Dermis microvascular lymphatic vessel endothelial cell (primary cell): ENCODE measurements around the gene SMIM38. TPM values are rescaled to one million over a fixed set of nuclear protein-coding genes. Genes with fewer than 3 reads are reported as not detected.

Experiments used
- DNase-seq, 2 donors: peaks; one replicate each; pipeline versions ENCODE4 v3.0.0 to v3.0.0-alpha.2; 2010; ENCODE audit warnings: low read depth in 2 of 2
- total RNA-seq: library from RNA; depleted of rRNA; stranded (reverse); fragments of >200 nt; gene quantifications from 2 replicates; pipeline ENCODE4 v1.2.1, GENCODE V29; 2014

Gene SMIM38
- total RNA-seq, 1 donor from 2014 or later: not detected

- DNase-seq: no peak
These were observed 3.6 kb downstream of the SMIM38 start for GRCh38 chr11:69159150-69159852.

GRCh38 chr11:69160296-69161116, 4.8 kb downstream of the SMIM38 start:
- no peak for DNase-seq

- no peak for DNase-seq
These were observed 5.3 kb downstream of the SMIM38 start for GRCh38 chr11:69161117-69161407.

DNA sequence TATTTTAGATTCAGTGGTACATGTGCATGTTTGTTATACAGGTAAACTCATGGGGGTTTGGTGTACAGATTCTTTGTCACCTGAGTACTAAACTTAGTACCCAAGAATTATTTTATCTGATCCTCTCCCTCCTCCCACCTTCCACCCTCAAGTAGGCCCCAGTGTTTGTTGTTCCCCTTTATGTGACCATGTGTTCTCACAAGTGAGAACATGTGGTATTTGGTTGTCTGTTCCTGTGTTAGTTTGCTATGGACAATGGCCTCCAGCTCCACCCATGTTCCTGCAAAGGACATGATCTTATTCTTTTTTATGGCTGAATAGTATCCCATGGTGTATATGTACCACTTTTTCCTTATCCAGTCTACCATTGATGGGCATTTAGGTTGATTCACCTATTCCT, 6.8 kb downstream of the SMIM38 start:
- DNase-seq: no peak

DNA sequence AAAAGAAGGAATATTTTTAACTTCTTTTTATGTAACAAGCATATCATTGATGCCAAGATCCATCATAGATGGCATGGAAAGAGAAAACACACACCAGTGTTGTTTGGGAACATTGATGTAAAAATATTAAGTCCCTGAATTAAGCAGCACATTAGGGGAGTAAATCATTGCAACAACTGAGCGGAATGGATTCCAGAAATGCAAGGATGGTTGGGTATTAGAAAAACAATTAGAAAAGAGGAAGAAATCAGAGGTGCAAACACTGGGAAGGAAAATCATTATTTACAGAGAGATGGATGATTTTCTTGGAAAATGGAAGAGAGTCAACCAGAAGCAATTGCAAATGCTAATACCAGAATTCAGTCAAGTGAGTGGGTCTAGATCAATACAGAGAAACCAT, 8.1 kb downstream of the SMIM38 start:
- no peak for DNase-seq

DNA sequence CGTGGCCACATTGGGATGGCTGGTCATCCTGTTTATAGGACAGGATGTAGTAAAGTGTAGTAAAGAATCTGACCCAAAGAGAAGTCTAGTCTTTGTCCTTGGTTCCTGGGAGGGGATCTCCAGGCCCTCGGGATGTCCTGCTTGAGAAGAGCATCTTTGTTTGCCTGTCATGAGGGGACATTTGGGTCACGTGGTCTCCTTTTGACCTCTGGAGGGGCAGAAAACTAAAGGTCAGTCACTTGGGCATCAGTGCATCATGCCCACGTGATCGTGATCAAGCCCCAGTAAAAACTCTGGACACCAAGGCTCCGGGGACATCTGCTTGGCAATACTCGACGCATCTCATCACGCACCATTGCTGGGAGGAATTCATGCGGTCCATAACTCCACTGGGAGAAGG, 9.1 kb downstream of the SMIM38 start:
- DNase-seq: no peak

DNA sequence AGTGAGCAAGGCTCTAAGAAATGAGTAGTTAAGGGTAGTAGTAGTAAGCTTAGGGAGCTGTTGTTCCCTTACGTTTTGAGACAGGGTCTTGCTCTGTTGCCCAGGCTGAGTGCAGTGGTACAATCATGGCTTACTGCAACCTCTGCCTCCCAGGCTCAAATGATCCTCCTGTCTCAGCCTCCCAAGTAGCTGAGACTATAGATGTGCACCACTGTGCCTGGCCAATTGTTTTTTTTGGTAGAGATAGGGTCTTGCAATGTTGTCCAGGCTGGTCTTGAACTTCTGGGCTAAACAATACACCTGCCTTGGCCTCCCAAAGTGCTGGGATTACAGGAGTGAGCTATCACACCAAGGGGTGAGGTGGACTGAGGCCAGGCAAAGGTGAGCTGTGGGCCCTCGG, 10.0 kb downstream of the SMIM38 start:
- DNase-seq: no peak

DNA sequence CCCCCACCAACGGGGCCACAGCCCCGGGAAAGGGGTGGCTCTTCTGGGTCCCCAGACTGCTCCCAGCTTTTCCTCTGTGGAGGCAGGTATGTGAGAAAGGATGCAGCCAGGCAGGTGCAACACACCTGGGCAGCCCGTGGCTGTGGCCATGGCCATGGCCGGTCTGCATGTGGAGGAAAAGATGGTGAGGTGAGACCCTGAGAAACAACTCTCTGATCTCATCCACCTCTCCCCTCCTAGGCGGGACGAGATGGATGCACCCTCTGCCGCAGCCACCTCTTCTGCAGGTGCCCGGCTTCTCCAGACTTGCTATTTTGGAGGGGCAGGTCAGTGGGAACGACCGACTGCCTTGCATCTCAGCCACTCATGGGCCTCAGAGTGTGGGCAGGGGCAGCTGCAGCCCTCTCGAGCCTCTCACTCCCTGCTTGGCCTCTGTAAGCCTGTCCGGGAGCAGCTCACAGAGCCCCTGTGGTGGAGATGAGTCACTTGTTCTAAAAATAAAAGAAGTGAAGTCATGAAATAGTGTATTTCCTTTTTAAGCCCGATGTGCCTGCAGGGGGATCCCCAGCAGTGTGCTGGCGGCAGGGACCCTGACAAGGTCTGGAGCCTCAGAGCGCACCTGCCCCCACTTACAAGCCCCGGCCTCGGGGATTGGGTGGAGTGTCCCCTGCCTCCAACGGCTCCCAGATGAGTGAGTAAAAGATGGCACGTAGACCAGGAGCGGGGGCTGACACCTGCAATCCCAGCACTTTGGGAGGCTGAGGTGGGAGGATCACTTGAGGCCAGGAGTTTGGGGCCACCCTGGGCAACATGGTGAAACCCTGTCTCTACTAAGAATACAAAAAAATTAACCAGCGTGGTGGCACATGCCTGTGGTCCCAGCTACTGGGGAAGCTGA, 10.7 kb downstream of the SMIM38 start:
- DNase-seq: peak; percentile 63 to 83

- DNase-seq: no peak
These were observed 11.6 kb downstream of the SMIM38 start for GRCh38 chr11:69167130-69167915.

DNA sequence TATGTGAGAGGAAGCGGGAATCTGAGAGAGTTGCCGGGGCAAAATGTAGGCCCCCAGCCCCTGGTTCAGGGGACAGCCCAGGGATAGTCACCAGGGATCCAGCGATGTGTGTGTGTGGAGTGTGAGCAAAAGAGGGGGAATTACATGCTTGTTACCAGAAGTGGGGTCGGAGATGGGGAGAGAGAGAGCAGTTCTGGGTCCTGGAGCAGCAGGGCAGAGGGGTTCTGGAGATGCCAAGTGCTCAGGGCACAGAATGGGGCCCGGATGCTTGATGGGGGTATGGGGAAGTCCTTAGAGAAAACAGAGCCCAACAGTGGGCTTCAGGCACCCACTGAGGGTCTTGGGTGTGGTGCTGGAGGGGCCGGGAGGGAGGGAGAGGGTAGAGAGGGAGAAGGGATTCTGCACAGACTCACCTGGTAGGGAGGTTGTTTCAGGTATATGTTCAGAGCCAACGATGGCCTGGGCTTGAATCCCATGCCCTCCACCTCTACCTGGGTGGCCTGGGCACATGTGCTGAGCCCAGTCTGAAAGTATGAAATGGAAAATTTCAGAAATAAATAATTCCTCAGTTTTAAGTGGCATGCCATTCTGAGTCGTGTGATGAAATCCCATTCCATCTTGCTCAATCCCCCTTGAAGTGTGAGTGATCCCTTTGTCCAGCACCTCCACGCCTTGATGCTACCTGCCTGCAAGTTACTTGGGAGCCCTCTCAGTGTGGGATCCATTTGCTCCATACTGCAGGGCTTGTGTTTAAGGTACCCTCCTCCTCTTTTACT, 12.4 kb downstream of the SMIM38 start:
- no peak for DNase-seq

GRCh38 chr11:69169479-69169878, 13.7 kb downstream of the SMIM38 start:
- no peak for DNase-seq

GRCh38 chr11:69170704-69171103, 15.0 kb downstream of the SMIM38 start:
- DNase-seq: no peak

DNA sequence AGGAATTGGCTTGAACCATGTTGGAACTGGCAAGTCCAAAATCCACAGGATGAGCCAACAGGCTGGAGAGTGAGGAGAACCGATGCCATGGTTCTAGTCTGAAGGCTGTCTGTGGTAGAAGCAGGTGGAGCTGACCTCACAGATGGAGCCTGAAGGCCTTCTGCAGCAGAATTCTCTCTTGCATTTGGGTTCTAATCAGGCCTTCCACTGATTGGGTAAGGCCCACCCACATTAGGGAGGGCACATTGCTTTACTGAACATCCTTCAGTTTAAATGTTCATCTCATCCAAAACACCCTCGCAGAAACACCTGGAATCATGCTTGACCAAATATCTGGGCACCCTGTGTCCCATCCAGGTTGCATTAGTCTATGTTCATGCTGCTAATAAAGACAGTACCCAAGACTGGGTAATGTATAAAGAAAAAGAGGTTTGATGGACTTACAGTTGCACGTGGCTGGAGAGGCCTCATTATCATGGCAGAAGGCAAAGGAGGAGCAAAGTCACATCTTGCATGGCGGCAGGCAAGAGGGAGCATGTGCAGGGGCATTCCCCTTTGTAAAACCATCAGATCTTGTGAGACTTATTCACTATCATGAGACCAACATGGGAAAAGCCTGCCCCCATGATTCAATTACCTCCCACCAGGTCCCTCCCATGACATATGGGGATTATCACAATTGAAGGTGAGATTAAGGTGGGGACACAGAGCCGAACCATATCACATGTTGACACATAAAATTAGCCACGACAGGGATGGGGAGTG, 15.9 kb downstream of the SMIM38 start:
- no peak for DNase-seq

DNA sequence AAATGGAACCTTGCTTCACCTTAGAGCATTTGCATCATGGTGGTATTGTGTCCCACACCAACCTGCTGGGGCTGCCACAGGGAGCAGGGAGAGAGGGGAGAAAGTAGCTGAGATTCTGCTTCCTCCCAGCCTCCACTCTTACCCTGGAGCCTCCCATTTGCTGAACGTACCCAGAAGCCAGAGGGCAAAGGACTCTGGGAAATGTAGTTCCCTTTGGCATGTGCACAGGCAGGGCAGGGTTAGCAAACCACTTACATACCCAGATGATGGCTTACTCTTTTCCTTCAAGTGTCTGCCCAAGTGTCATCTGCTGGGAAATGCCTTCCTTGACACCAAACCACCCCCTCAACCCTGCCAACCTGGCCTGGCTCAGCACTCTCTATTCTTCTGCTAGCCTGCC, 16.9 kb downstream of the SMIM38 start:
- no peak for DNase-seq

- DNase-seq: no peak
These were observed 17.6 kb downstream of the SMIM38 start for GRCh38 chr11:69173331-69173730.

DNA sequence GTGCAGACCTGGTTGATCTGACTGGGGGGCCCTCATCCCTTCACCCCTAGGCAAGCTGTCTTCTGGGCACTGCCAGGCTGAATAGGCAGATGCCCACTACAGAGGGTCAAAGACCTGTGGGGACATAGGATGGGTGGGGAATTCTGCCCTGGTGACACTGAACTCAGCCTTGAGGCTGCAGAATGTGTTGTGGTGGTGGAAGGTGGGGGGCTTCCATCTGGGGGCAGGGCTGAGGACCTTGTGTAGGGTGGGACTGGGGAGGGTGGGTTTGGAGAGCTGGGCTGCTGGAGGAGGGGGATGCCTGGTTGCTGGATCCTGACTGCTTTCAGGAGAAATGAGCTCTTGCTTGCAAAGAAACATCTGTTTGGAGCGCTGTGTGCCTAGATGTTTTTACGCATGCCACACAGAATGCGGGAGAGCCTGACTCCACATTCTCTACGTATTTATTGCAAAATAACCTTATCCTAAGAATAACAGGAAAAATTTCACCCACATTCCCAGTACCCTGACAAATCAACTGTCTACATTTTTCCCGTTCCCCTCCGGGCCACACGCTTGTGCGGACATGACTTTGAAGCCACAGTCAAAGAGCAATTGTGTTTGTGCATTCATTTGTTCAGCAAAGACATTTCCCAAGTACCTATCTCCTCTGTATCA, 18.3 kb downstream of the SMIM38 start:
- no peak for DNase-seq

DNA sequence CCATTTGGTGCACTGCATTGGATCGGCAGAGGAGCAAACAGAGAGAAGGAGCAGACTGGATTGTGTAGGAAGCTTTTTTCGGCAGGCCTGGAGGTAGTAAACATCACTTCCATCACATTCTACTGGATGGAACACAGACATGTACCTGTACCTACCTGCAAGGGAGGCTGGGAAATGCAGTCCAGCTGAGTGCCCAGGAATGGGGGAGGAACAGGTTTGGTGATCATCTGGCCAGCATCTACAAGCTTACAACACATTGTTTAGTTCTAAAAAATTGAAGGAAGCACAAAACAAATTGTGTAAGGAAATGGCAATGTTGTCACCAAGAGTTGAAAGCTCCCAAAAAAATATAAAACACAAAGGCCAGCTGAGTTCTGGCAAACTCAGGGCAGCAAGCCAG, 19.1 kb downstream of the SMIM38 start:
- DNase-seq: no peak

GRCh38 chr11:69178819-69179482, 23.2 kb downstream of the SMIM38 start:
- DNase-seq: no peak

GRCh38 chr11:69180226-69180625, 24.5 kb downstream of the SMIM38 start:
- no peak for DNase-seq
